Right ventricle myocardium superior (tissue), 1 donor: ENCODE data around the gene TMCC2. TPM values are rescaled to one million over a fixed set of nuclear protein-coding genes. Genes with fewer than 3 reads are reported as not detected.
"Not testable (repeated sequence)": the region's sequence is repeated elsewhere in the genome, so short reads cannot be mapped to it uniquely, and the experiment has no call there.

Experiments
- ATAC-seq: fragments of 200-7000 bp; cut with Tn5 transposase; one replicate; pipeline ENCODE4 v1.9.1; 2020; ENCODE audit warnings: mild to moderate bottlenecking; ENCODE audit not compliant: poor library complexity
- DNase-seq: peaks from one replicate; pipeline ENCODE4 v3.0.0-alpha.2; 2020
- intact Hi-C: fragments of 100-400 bp; cut with DNase I; formaldehyde crosslinking; loops from one replicate; pipeline ENCODE4 v1.11.2; 2022
- total RNA-seq: library from RNA; stranded (reverse); fragmentation: NEBNext Ultra II Directional; extraction: Animal tissue kit (Norgen Biotek cat#: 25700); gene quantifications from one replicate; pipeline ENCODE4 v1.2.1, GENCODE V29; 2021
- donor health status: DM: no; HTN: yes; CAD: no; lungs with severe emphysema.

The TMCC2 gene
- total RNA-seq, 1 donor from 2014 or later = 1.3 TPM

DNA sequence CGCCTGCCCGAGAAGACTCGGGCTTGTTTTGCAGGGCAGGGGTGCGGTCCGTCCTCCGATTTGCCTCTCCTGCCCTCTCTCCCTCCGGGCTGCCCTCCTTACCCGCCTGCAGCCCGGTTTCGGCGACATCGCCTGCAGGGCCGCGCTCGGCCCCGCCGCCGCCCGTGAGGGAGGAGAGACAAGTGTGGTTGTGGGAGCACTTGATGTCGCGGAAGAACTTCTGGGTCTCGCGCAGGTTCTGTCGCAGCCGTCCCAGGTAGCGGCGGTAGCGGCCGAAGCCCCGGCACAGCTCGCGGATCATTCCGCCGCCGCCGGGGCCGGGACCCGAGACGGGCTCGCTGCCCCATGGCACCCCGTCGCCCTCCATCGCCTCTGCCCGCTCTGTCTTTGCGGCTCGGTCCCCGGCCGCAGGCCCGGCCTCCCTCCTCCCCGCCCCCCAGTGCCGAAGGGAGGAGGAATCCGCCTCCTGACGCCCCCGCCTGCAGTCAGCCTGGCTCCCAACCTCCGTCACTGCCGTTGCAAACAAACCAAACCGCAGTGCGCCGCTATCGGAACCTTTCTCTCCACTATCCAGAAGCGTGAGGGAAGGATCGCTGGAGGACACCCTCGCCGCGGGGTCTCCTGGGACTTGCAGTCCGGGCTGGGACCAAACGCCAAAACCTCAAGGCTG lies 16.4 kb upstream of the TMCC2 start, which contains the start of gene DSTYK:
Gene DSTYK, minus strand, starts transcription at position 534 of the 670 bp plus-strand sequence. Its CDS starts 167 bp downstream, at position 367.
- ATAC-seq (peak; percentile 98), DNase-seq (peak; percentile 95)
- intact Hi-C loops = no loop called here

DNA sequence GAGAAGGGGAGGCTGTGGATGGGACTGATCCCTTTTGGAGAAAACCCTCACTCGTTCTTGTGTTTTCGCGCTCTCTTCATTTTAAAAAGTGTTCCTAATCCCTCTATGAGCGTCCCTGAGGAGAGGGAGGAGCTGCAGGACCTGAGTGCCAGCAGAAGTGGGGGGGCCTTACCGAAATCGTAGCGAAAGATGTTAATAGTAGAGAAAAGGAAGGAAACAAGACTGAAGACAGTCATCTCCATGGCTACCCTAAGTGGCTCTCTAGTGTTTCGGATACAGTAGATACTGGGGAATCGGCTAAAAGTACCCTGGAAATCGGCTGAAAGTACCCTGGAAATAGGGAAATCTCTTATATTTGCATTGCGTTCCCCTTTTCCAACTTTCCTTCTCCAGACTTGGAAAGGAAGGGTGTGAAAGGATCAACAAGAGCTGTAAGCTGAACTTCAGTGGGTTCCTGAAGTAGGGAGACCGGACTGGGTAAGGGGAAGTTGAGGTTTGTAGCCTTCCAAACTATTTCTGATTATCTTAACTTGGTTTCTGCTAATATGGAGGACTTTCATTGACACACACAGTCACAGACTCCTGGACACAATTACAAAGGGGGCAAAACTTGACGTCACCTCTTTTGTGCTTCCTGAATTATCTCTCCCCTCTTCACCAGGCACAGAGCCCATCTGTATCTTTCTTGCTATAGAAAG lies 15.8 kb upstream of the TMCC2 start:
- DNase-seq (no peak), ATAC-seq (peak; percentile 23)
- intact Hi-C loops = no loop called here

DNA sequence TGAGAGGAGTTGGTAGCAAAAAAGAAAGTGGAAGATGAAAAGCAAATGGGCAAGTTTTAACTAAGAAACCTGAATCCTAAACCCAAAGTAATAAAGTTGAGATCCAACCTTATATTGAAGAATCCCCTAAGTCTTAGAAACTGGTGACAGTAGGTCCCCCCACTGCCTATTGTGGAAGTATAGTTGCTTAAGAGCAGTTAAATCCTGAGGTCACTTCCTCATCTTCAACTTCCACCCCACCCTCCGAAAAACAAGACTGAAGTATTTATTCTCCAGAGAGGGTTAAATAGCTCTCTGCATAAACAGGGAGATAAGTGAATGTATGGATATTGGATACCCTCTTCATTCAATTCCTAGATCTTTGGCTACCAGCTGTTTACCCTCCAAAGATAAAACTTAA lies 13.0 kb upstream of the TMCC2 start:
- ATAC-seq (no peak), DNase-seq (no peak)
- intact Hi-C loops = no loop called here

DNA sequence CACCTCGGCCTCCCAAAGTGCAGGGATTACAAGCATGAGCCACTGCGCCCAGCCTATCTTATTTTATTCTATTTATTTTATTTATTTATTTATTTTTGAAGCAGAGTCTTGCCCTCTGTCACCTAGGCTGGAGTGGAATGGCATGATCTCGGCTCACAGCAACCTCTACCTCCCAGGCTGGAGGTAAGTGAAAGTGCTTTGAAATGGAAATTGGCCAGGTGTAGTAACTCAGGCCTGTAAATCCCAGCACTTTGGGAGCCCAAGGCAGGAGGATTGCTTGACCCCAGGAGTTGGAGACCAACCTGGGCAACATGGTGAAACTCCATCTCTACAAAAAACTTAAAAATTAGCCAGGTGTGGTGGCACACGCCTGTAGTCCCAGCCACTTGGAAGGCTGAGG lies 11.2 kb upstream of the TMCC2 start:
- DNase-seq (no peak), ATAC-seq (no peak)
- intact Hi-C loops = no loop called here

DNA sequence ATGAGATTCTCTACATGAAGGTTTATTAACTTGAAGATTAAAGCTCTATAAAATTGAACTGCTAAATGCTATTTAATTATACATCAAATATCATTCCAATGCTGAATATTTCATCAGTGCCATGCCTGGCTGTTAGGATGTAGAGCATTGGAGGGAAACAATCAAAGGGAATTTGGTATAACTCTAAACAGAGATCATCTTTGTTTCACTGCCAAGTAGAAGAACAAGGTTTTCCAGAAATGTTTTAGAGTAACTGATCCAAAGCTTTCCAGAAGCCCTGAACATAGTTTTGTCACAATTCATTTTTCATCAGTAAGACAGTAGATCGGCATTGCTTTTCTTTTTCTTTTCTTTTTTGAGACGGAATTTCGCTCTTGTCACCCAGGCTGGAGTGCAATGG lies 10.3 kb upstream of the TMCC2 start:
- ATAC-seq = no peak
- intact Hi-C loops = no loop called here
- no peak for DNase-seq

DNA sequence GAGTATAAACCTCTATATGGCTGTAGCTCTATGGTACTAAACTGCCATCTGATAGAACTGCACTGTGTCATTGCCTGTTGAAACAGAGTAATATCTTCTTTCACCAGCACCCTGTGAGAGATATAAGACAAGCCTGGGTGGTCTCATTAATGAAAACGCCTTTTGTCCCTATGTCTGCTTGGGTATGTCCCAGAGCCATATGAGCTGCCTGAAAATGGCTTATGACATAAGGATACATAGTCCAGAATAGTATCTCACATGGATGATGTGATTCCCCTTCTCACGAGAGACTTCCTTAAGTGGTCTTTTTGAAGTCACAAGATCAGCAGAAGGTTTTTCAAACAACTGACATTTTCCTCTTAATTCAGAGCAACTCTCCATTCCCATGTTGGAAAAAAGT lies 7.3 kb upstream of the TMCC2 start:
- ATAC-seq (no peak), DNase-seq (no peak)
- intact Hi-C loops = no loop called here

DNA sequence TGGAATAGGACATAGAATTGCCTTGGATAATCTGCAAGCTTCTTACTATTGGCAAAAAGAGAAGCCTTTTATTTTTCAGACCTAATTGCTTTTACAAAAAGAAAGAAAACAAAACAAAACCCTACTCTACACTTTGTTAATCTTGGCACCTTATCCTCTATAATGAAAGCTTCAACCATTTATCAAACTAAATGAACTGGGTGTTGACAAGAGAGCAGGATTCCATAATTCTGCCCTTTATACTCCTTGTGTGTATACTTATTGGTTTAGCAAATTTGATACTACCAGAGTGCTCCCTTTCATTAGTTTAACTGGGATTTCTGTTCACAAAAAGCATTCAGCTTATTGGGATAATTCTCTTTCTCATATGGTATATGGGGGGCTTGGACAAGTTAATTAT lies 3.0 kb upstream of the TMCC2 start:
- intact Hi-C loops = no loop called here
- ATAC-seq = no peak

DNA sequence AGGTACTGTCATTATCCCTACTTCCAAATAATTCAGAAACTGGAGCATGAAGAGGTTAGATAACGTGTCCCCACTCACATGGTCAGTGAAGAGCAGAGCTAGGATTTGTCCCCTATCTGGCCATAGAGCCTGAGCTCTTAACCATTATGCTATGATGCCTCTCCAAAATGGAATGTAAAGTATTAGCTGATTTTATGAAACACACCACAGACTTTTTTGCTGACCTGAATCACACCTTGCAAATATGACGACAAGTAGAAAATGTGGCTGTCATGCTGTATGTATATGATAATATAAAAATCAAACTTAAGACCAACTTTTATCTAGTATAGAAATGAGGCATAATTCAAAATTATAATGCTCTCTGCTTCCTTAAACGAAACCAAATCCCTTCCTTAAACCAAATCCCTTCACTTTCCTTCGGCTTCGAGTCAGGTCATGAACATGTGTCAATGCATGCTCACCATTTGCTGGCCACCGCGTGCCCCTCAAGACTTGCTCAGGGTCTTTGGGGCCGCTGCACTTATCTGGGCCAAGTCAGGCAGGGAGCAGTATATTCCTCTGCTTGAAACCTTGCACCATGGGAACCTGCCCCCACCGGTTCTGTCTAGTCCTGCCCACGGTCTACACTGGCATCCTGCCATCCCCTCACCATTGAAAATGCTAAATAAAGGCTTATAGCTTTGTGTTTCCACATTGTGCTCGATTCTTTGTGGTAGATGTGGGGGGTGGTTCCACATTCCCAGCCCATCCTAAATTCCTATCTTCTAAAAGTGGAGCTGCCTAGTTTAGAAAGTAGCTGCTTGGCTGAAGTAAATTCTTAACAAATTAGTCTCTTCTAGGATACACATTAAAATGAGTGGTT lies 1.6 kb upstream of the TMCC2 start:
- intact Hi-C loops = no loop called here
- ATAC-seq (no peak), DNase-seq (no peak)

More for the DNA sequence above, 3.0 kb upstream of the TMCC2 start:
- no peak for DNase-seq

DNA sequence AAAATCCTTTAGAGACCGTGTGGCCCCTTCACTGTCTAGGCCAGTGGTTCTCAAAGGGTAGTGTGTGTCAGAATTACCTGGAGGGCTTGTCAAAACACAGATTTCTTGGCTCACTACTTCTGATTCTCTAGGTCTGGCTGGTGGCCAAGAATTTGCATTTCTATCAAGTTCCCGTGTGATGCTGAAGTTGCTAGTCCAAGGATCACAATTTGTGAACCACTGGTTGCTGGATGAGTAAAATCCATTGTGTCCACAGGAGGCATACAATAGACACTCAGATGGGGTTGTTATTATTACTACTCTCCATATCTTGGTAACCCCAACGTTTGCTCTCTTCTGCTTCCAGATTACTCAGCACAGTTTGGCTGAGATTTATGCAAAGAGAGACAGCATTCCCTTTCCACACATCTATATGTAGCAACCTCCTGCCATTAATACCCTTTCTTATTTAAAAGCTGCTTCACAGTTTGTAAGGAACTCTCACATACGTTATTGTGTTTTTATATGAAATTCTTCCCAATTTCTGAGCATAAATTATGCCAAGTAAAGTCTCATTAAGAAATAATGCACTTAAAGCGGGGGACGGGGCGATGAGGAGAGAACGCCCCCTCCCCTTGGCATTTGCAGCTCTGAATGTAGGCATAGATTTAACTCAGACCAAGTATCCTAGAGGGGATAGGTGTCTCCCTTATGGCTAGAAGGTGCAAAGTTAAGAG lies 720 bp upstream of the TMCC2 start:
- ATAC-seq (no peak), DNase-seq (no peak)
- intact Hi-C loops = no loop called here

DNA sequence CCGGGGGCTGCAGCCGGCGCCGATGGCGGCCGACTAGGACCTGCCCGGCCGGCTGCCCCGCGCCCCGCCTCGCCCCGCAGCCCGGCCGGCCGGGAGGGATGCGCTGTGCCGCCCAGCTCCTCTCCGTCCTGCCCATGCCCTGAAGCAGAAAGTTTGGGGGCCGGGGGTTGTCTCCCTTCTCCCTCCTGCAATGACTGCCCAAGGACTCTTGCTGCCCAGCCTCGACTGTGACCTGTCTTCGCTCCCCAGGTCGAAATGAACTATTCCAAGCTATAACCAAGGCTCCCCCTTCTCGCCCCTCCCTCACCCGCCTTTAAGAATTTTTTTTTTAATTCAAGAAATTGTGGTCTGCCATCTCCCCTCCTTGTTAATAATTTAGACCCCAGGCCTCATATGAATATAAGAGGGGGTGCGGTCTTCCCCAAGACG lies 361 bp downstream of the TMCC2 start:
- intact Hi-C loops = no loop called here

DNA sequence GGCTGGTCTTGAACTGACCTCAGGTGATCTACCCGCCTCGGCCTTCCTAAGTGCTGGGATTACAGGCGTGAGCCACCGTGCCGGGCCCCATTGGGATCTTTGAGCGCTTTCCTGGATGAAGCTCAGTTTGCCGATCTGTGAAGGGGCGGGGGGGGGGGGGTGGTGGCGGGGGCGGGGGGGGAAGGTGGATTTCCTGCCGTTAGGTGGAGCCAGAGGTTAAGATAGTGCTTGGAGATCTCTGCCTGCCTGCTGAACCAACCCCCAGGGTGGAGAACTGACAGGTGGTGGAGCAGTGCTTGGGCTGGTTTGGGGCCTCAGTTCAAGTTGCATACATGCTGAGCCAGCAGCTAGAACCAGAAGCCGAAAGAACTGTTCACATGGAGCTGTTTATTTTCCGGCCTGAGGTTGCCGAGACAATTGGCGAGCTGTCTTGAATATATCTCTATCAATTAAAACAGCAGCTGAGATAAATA lies 1.7 kb downstream of the TMCC2 start:
- ATAC-seq (peak; percentile 60), DNase-seq (no peak)
- intact Hi-C loops = no loop called here

More for the DNA sequence above, 361 bp downstream of the TMCC2 start:
- no peak for DNase-seq
- ATAC-seq = no peak

DNA sequence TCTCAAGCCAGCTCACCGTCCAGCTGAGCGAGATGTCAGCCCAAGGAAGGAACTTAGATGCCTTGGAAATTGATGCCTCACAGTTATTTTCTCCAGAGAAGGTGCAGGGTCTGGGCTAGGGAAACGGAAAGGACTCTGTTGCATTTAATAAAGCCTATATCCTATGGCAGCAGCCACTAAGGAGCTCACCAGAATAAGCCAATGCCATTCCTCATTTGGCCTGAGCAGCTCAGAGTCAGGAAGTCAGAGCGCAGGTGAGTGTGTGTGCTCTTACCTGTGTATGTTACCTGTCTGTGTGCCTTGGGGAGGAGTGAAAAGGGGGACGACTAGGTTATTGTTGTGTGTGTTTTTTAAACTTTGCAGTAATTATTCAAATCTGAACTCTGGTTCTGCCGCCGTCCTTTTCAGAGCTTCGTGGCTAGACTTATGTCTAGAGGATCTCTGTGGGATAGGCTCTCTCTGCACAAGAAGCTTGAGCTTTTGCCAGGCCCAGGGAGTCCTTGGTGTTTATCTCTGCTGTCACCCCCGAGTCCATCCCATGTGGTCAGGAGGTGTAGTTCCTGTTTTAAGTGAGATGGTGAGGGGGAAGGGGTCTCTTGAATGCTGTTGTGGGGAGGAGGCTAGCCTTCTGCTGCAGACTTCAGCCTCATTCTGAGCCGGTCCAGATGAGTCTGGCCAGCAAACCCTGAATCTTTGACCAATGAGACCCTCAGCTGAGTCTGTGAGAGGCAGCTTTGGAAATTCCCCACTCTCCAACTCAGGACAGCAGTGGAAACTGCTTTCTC lies 2.4 kb downstream of the TMCC2 start:
- DNase-seq (no peak), ATAC-seq (no peak)
- intact Hi-C loops = no loop called here

DNA sequence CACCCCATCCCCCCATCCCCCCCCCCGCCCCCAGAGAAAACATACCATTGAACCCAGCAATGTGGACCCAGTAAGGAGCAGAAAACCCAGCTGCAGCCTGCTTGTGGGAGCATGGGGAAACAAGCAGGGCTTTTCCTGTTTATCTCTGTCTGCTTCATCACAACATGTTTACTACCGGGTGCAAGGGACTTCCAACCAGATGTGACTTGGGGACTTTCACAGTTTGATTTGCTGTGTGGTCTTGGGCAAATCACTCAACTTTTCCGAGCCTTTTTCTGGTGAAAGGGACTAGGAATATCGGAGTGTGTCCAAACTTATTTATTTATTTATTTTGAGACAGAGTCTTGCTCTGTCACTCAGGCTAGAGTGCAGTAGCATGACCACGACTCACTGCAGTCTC lies 3.2 kb downstream of the TMCC2 start:
- DNase-seq = no peak
- intact Hi-C loops = no loop called here
- no peak for ATAC-seq

DNA sequence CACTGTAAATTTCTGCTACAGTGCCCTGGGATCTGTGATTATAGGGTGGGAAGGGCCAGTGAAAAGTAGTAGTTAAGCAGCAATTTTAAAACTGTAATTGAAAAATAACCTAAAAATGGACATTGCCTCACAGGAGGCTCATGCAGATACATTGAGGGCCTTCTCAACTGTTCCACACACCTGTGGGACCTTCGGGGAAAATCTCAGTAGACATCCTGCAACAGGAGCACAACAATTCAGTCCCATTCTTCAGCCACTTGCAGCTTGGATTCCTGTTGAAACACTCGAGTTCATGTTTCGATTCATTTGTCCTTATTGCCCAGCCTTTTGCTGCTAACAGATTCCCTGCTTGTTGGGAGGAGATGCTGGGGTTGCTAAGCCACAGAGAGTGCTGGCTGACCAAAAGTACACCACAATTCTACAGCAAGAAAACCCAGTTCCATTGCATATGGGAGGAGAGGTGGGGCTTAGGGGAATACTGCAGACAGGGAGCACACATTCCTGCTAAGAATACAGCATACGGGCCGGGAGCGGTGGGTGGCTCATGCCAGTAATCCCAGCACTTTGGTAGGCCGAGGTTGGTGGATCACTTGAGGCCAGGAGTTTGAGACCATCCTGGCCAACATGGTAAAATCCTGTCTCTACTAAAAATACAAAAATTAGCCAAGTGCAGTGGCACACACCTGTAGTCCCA lies 4.5 kb downstream of the TMCC2 start:
- intact Hi-C loops = no loop called here
- DNase-seq (no peak), ATAC-seq (no peak)

DNA sequence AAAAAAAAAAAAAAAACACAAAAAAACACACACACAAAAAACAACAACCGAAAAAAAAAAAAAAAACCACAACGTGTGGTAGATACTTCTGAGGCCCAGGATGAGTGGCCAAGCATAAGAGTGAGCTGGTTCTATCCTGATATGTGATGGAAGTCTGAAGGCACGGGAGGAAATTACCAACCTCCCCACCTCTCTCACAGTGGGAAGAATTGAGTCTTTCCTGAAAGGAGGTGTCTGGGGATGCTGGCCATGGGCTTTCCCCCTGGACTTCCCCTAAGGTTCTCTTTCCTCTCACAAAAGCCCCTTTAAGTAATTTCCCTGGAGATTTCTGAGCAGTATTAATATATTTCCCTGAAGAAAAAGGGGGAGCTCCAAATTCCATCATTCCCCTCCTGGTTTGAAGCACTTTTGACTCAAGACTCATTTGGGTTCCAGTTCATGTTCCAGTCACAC lies 5.2 kb downstream of the TMCC2 start:
- intact Hi-C loops = no loop called here
- ATAC-seq (no peak), DNase-seq (no peak)

DNA sequence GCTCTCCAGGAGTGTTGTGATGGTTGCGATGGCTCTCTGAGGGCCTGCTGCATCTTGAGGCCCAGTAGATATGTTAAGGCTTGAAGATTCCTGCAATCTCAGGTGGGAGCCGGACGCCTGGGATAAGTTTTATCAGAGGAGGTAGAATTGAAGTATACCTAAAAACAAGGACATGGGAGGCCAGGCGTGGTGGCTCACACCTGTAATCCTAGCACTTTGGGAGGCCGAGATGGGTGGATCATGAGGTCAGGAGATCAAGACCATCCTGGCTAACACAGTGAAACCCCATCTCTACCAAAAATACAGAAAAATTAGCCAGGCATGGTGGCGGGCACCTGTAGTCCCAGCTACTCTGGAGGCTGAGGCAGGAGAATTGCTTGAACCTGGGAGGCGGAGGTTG lies 6.2 kb downstream of the TMCC2 start:
- DNase-seq, intact Hi-C loops, ATAC-seq: not testable (repeated sequence)

DNA sequence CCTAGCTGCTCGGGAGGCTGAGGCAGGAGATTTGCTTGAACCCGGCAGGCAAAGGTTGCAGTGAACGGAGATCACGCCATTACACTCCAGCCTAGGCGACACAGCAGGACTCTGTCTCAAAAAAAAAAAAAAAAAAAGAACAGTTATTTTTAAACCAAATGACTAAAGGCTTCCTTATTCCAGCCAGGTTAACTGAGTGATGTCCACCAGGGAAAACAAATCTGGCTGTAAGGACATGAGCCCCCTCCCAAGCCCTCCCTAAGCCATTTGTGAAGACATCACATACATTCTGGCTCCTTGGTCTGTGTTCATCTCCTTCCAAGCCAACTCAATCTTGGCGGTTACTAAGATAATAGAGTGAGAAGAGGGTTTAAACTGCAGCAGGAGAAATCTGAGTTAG lies 8.2 kb downstream of the TMCC2 start:
- intact Hi-C loops = no loop called here
- ATAC-seq = no peak

More for the DNA sequence above, 8.2 kb downstream of the TMCC2 start:
- no peak for DNase-seq
